Measurements from ENCODE around the gene TNK2.
A peak's percentile ranks its signal among the peaks of the same experiment; 100 is the strongest.
"Not testable (repeated sequence)": the region's sequence is repeated elsewhere in the genome, so short reads cannot be mapped to it uniquely, and the experiment has no call there.

TNK2 gene

DNA sequence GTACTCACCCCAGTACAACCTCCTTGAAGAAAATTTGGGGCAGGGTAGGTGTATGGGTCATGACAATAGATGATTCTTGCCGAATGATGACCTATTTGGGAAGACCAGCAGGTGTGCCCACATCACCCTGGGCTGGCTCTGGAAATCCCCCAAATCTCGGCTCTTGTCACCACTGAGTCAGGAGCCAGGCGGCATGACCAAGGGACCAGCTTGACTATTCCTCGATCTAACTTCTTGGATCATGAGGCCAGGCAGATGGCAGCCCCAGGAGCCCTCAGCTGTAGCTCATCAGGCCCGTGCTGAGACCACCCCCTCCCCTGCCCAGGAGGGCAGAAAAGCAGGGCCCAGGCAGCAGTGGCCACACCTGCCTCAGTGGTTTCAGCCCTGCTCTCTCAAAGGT, 87.5 kb downstream of the TNK2 start:
- no peaks in the 10 kb centered on the region for H3K36me3 Mint-ChIP-seq (ENCODE audit: low read depth)
- H3K27ac Mint-ChIP-seq: no peak overlapping the region
- no peak overlapping the region for H3K4me3 Mint-ChIP-seq

DNA sequence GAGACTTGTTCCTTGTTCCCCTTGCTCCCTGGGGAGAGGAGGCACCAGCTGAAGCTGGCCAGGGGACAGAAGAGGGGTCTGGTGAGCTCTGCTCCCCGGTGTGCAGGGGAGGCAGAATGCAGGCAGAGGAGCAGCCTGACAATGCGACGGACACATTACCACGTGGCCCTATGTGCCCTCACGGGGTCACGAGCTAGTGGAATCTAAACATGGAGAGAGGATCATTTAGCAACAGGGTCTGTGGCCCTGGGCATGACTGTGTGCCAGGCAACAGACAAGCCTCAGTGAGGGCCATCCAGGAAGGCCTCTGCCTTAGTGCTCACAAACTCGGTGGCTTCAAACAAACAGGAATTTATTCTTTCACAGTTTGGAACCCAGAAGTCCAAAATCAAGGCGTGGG, 88.2 kb downstream of the TNK2 start:
- no peak for DNase-seq (ENCODE audit: low spot score)
- H3K27ac Mint-ChIP-seq: no peak overlapping the region
- no peaks in the 10 kb centered on the region for H3K36me3 Mint-ChIP-seq (ENCODE audit: low read depth)
- H3K4me3 Mint-ChIP-seq: no peak overlapping the region
- no peaks in the 10 kb centered on the region for H3K4me1 Mint-ChIP-seq (ENCODE audit: low read depth)
- H3K9me3 Mint-ChIP-seq: no peaks in the 10 kb centered on the region
- H3K27me3 Mint-ChIP-seq (ENCODE audit: low read depth): peaks cover 5% of the 10 kb centered on the region

More for the DNA sequence above, 87.5 kb downstream of the TNK2 start:
- Mint-ChIP-seq H3K9me3 (no peaks in the 10 kb centered on the region), H3K27me3 (ENCODE audit: low read depth) (peaks cover 5% of the 10 kb centered on the region), H3K4me1 (ENCODE audit: low read depth) (no peaks in the 10 kb centered on the region)
- no peak for DNase-seq (ENCODE audit: low spot score)

DNA sequence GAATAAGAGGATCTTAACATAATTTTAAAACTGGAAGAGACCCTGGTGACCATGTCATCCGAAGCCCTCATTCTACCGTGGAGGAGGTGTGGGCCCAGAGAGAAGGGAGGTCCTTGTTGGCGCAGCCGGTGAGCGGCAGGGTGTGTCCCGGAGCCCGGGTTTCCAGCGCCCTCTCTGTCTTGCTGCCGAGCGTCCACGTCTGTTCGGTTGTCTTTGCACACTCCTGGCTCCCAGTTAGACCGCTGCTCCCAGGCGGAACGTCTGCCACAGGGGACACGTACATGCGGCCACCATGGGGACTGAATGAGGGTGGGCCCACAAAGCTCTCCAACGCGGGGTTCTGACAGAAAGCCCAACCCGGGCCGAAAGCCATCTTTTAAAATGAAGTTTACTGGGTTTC, 90.0 kb downstream of the TNK2 start:
- no peaks in the 10 kb centered on the region for H3K4me1 Mint-ChIP-seq (ENCODE audit: low read depth)
- no peaks in the 10 kb centered on the region for H3K36me3 Mint-ChIP-seq (ENCODE audit: low read depth)
- H3K9me3 Mint-ChIP-seq: no peaks in the 10 kb centered on the region
- peaks cover 5% of the 10 kb centered on the region for H3K27me3 Mint-ChIP-seq (ENCODE audit: low read depth)
- no peak overlapping the region for H3K4me3 Mint-ChIP-seq
- H3K27ac Mint-ChIP-seq: no peak overlapping the region
- DNase-seq (ENCODE audit: low spot score): no peak

DNA sequence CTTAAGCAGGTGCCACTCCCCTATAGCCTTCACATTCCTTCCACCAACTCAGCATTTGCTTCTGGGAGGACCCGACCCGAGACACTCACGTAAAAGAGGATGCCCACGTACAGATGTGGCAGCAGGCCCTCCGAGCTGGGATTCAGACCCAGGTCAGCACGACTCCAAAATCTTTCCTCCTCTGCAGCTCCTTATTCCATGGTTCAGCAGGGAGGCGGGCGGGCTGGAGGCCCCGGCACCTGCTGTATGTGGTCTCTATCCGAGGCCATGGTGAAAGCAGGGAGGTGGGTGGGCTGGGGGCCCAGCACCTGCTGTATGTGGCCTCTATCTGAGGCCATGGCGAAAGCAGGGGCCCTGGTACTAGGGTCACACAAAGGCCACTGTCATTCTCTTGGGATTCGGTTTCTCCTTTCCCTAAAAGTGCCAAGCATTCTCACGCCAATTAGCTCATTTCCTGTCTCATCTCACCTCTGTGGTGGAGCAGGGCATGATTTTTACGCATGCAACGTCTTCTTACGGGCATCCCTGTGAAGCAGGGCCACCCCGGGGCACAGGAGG, 90.7 kb downstream of the TNK2 start:
- H3K36me3 Mint-ChIP-seq (ENCODE audit: low read depth): no peaks in the 10 kb centered on the region
- DNase-seq (ENCODE audit: low spot score): no peak
- no peaks in the 10 kb centered on the region for H3K9me3 Mint-ChIP-seq
- no peak overlapping the region for H3K27ac Mint-ChIP-seq
- peaks cover 5% of the 10 kb centered on the region for H3K27me3 Mint-ChIP-seq (ENCODE audit: low read depth)
- H3K4me3 Mint-ChIP-seq: no peak overlapping the region
- H3K4me1 Mint-ChIP-seq (ENCODE audit: low read depth): no peaks in the 10 kb centered on the region

DNA sequence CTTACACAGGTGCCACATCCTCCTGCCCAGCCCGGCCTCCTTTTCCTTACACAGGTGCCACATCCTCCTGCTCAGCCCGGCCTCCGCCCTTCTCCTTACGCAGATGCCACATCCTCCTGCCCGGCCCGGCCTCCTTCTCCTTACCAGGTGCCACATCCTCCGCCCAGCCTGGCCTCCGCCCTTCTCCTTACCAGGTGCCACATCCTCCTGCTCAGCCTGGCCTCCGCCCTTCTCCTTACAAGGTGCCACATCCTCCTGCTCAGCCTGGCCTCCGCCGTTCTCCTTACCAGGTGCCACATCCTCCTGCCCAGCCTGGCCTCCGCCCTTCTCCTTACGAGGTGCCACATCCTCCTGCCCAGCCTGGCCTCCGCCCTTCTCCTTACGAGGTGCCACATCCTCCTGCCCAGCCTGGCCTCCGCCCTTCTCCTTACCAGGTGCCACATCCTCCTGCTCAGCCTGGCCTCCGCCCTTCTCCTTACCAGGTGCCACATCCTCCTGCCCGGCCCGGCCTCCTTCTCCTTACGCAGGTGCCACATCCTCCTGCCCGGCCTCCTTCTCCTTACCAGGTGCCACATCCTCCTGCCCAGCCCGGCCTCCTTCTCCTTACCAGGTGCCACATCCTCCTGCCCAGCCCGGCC, 92.0 kb downstream of the TNK2 start:
- H3K9me3 Mint-ChIP-seq; DNase-seq (ENCODE audit: low spot score); H3K27me3 Mint-ChIP-seq (ENCODE audit: low read depth); H3K4me3 Mint-ChIP-seq; H3K27ac Mint-ChIP-seq; H3K4me1 Mint-ChIP-seq (ENCODE audit: low read depth); H3K36me3 Mint-ChIP-seq (ENCODE audit: low read depth): not testable (repeated sequence)

DNA sequence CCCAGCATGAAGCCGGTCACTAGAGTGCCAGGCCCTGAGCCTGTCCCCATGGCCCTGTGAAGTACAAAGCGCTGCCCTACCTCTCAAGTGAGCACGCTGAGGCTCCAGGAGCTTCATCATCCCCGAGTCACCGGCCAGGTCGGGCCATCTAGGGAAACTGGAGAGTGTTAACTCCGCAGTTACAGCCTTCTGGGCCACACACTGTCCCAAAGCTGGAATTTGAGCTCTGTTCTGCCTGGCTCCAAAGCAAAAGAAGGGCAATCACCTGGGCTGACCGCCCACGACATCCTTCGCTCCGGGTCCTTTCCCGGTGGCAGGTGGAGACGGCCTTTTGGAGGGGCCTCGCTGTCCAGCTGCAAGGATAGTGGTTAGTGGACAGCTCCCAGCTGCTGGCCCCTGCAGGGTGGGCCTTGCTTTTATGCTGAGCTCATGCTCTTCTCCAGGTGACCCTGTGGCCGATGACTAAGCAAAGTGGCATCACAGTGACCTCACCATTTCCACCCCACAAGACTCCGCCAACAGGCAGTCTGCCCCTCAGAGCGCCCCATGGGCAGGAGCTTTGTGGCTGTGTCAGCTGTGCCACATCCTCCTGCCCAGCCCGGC, 93.1 kb downstream of the TNK2 start:
- H3K9me3 Mint-ChIP-seq: no peaks in the 10 kb centered on the region
- no peak for DNase-seq (ENCODE audit: low spot score)
- H3K36me3 Mint-ChIP-seq (ENCODE audit: low read depth): no peaks in the 10 kb centered on the region
- H3K4me1 Mint-ChIP-seq (ENCODE audit: low read depth): no peaks in the 10 kb centered on the region
- peaks cover 2% of the 10 kb centered on the region for H3K27me3 Mint-ChIP-seq (ENCODE audit: low read depth)
- H3K4me3 Mint-ChIP-seq: no peak overlapping the region
- H3K27ac Mint-ChIP-seq: no peak overlapping the region

DNA sequence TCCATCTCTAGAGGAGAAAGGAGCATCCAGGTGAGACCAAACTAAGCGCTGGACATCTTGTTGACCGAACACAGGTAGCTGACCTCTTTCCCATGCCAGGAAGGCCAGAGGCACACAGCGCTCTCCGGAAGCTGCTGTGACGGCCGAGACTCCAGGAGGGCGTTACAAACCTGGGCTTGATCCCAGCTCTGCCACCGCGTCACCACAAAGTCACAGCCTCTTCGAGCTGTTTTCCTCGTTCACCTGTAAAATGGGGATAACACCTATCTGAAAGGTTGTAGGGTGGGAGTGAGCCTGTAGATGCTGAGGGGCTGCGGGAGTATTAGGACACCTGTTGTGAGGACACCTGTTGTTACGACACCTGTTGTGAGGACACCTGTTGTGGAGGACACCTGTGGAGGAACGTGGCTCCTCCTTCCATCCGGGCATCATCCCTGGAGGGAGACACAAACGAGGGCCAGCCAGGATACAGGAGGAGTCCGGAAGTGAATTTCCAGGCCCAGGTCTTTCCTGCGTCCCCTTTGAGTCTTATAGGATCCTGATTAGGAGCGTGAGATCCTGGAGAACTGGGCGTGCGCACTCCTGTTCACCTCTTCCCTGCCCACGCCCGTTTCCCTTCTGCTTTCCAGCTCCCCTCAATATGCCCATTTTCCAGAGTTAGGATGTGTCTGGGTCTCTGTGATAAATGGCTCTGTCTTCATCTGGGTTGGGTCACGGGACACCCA, 94.3 kb downstream of the TNK2 start:
- Mint-ChIP-seq H3K4me3 (no peak overlapping the region), H3K9me3 (no peaks in the 10 kb centered on the region), H3K36me3 (ENCODE audit: low read depth) (no peaks in the 10 kb centered on the region), H3K4me1 (ENCODE audit: low read depth) (no peaks in the 10 kb centered on the region), H3K27me3 (ENCODE audit: low read depth) (peaks cover 2% of the 10 kb centered on the region), H3K27ac (peak overlapping the region; percentile 22)
- no peak for DNase-seq (ENCODE audit: low spot score)

Data from T-helper 2 cell treated with Interferon-gamma antibody and Interleukin-4, amounts not matched to agents 5 μg/mL and 100 μg/mL, for 36 hours (primary cell).